H1 (cell line): ENCODE results near the gene DDR1. TPM values are rescaled to one million over a fixed set of nuclear protein-coding genes. Genes with fewer than 3 reads are reported as not detected.
A peak's percentile ranks its signal among the peaks of the same experiment; 100 is the strongest.

Source experiments
- CTCF ChIA-PET: fragments of 300-600 bp; sonication (Branson Sonifier 250); formaldehyde crosslinking; loops from one replicate; lab custom pipeline; 2021; ENCODE audit not compliant: partially characterized antibody; lab: Charles Lee
- POLR2A ChIA-PET: fragments of 300-600 bp; sonication (Branson Sonifier 250); formaldehyde crosslinking; loops from one replicate; lab custom pipeline; 2021; ENCODE audit warnings: inconsistent platforms; ENCODE audit not compliant: partially characterized antibody; lab: Charles Lee
- DNase-seq, 2 experiments: peaks; one replicate each; pipeline versions ENCODE4 v3.0.0 to v3.0.0-alpha.2; 2010 to 2022; ENCODE audit warnings: low spot score in 2 of 2, low read depth in 1 of 2, mixed read lengths in 1 of 2
- FAIRE-seq: peaks from 2 replicates; lab custom pipeline; 2011; peaks lifted over from hg19 to GRCh38; lab: Jason Lieb, UNC
- H2AFZ ChIP-seq: 2 replicates; pipeline ENCODE4 v1.8.1; 2012; ENCODE audit warnings: low read length, inconsistent platforms
- H2AK5ac ChIP-seq: 2 replicates; pipeline ENCODE4 v1.6.1; 2013; ENCODE audit warnings: low read depth, low read length
- H2BK120ac ChIP-seq: replicated peaks from 2 replicates; pipeline ENCODE3; 2013; ENCODE audit warnings: low read depth, low read length, inconsistent platforms
- H2BK12ac ChIP-seq: 2 replicates; pipeline ENCODE4 v1.6.1; 2013; ENCODE audit warnings: low read depth, low read length
- H2BK15ac ChIP-seq: 2 replicates; pipeline ENCODE4 v1.6.1; 2013; ENCODE audit warnings: low read length
- H2BK20ac ChIP-seq: 2 replicates; pipeline ENCODE4 v1.6.1; 2013; ENCODE audit warnings: low read length
- H2BK5ac ChIP-seq: 2 replicates; pipeline ENCODE4 v1.6.1; 2013; ENCODE audit warnings: low read depth, low read length
- H3K14ac ChIP-seq: 2 replicates; pipeline ENCODE4 v1.6.1; 2013; ENCODE audit warnings: inconsistent platforms; ENCODE audit not compliant: insufficient read length
- H3K18ac ChIP-seq: 2 replicates; pipeline ENCODE4 v1.6.1; 2013; ENCODE audit warnings: low read length; ENCODE audit errors: extremely low read depth
- H3K23ac ChIP-seq: 2 replicates; pipeline ENCODE4 v1.6.1; 2013; ENCODE audit warnings: inconsistent platforms; ENCODE audit not compliant: insufficient read length
- H3K23me2 ChIP-seq: 2 replicates; pipeline ENCODE4 v1.6.1; 2013; ENCODE audit warnings: low read depth, low read length
- H3K27ac ChIP-seq: 2 replicates; pipeline ENCODE4 v1.6.1; 2011; ENCODE audit warnings: low read depth, low read length, inconsistent platforms
- H3K27me3 ChIP-seq, 4 experiments: replicated peaks in 1 of 4; 1 replicate in 1 of 4; 2 replicates in 3 of 4; pipeline versions ENCODE4 v1.6.1 to v1.8.1; 2011 to 2013; ENCODE audit warnings: low read length in 3 of 4, mild to moderate bottlenecking in 3 of 4, inconsistent platforms in 2 of 4, mixed read lengths in 2 of 4, moderate library complexity in 1 of 4; ENCODE audit not compliant: control insufficient read depth in 3 of 4, insufficient read depth in 3 of 4; ENCODE audit errors: extremely low read depth in 1 of 4
- H3K36me3 ChIP-seq, 4 experiments: 2 replicates each; pipeline versions ENCODE4 v1.6.1 to v1.8.1; 2011 to 2013; ENCODE audit warnings: mild to moderate bottlenecking in 4 of 4, low read length in 3 of 4, moderate library complexity in 2 of 4, control low read depth in 1 of 4, inconsistent platforms in 1 of 4; ENCODE audit not compliant: insufficient read depth in 4 of 4, control insufficient read depth in 2 of 4
- H3K4ac ChIP-seq: replicated peaks from 2 replicates; pipeline ENCODE3; 2013; ENCODE audit warnings: low read length, low read depth, mixed read lengths, inconsistent platforms; ENCODE audit not compliant: insufficient read length
- H3K4me1 ChIP-seq, 4 experiments: replicated peaks in 1 of 4; 1 replicate in 1 of 4; 2 replicates in 3 of 4; pipeline versions ENCODE4 v1.6.1 to v1.8.1; 2011 to 2013; ENCODE audit warnings: low read length in 3 of 4, inconsistent platforms in 2 of 4, mixed read lengths in 1 of 4; ENCODE audit not compliant: insufficient read depth in 4 of 4, control insufficient read depth in 3 of 4
- H3K4me2 ChIP-seq, 2 experiments: 2 replicates each; pipeline versions ENCODE4 v1.6.1 to v1.8.1; 2011 to 2013; ENCODE audit warnings: low read depth in 2 of 2, low read length in 2 of 2, control low read depth in 1 of 2, inconsistent platforms in 1 of 2, mild to moderate bottlenecking in 1 of 2; ENCODE audit not compliant: insufficient read depth in 1 of 2
- H3K4me3 ChIP-seq, 4 experiments: fragments of 200-600, 300-600 bp in 1 of 4; sonication (generic), shearing (Covaris generic), sonication (Bioruptor Twin) in 1 of 4; 2 replicates each; pipeline versions ENCODE4 v1.5.1 to v1.8.1; 2011 to 2016; ENCODE audit warnings: low read length in 4 of 4, low read depth in 3 of 4, control low read depth in 2 of 4, inconsistent platforms in 2 of 4, mild to moderate bottlenecking in 2 of 4, mixed read lengths in 1 of 4, moderate library complexity in 1 of 4; ENCODE audit not compliant: insufficient read depth in 2 of 4; ENCODE audit errors: extremely low read depth in 1 of 4
- H3K56ac ChIP-seq: replicated peaks from 2 replicates; pipeline ENCODE3; 2013; ENCODE audit warnings: low read depth, mild to moderate bottlenecking, mixed read lengths, low read length, inconsistent platforms; ENCODE audit not compliant: insufficient read length
- H3K79me1 ChIP-seq: 2 replicates; pipeline ENCODE4 v1.6.1; 2013; ENCODE audit warnings: low read depth, low read length, control low read depth
- H3K79me2 ChIP-seq, 2 experiments: 2 replicates each; pipeline versions ENCODE4 v1.6.1 to v1.8.1; 2012 to 2013; ENCODE audit warnings: low read length in 2 of 2, mild to moderate bottlenecking in 2 of 2, inconsistent platforms in 1 of 2; ENCODE audit not compliant: insufficient read depth in 2 of 2, control insufficient read depth in 1 of 2
- H3K9ac ChIP-seq, 4 experiments: replicated peaks in 1 of 4; 1 replicate in 1 of 4; 2 replicates in 3 of 4; pipeline versions ENCODE4 v1.6.1 to v1.8.1; 2011 to 2013; ENCODE audit warnings: low read depth in 3 of 4, low read length in 3 of 4, control low read depth in 2 of 4, mild to moderate bottlenecking in 2 of 4, moderate library complexity in 2 of 4, inconsistent platforms in 1 of 4; ENCODE audit errors: extremely low read depth in 1 of 4
- H3K9me3 ChIP-seq, 2 experiments: 2 replicates each; pipeline versions ENCODE4 v1.6.1 to v1.8.1; 2012 to 2013; ENCODE audit warnings: mild to moderate bottlenecking in 2 of 2, moderate library complexity in 2 of 2, control low read depth in 1 of 2, inconsistent platforms in 1 of 2, low read depth in 1 of 2, low read length in 1 of 2, mixed read lengths in 1 of 2; ENCODE audit not compliant: insufficient read depth in 2 of 2
- H4K20me1 ChIP-seq, 2 experiments: replicated peaks in 1 of 2; 2 replicates each; pipeline versions ENCODE3 to v1.8.1; 2011 to 2013; ENCODE audit warnings: inconsistent platforms in 2 of 2, low read length in 2 of 2, mild to moderate bottlenecking in 1 of 2; ENCODE audit not compliant: insufficient read depth in 2 of 2, control insufficient read depth in 1 of 2
- H4K5ac ChIP-seq: 2 replicates; pipeline ENCODE4 v1.6.1; 2013; ENCODE audit warnings: low read length, low read depth, mixed read lengths, inconsistent platforms; ENCODE audit not compliant: insufficient read length
- H4K8ac ChIP-seq: 2 replicates; pipeline ENCODE4 v1.8.0; 2013; ENCODE audit warnings: mild to moderate bottlenecking, moderate library complexity, low read length, inconsistent platforms; ENCODE audit not compliant: insufficient read depth; ENCODE audit errors: extremely low read depth
- H4K91ac ChIP-seq: replicated peaks from 2 replicates; pipeline ENCODE3; 2013; ENCODE audit warnings: low read length, mixed read lengths, inconsistent platforms; ENCODE audit not compliant: insufficient read length
- BRCA1 ChIP-seq: IDR thresholded peaks from 2 replicates; pipeline ENCODE4 v1.6.1; 2012; ENCODE audit warnings: low read depth, low read length, improper control_type of control experiment
- POLR2AphosphoS5 ChIP-seq: IDR thresholded peaks from 2 replicates; pipeline ENCODE4 v1.6.1; 2011; ENCODE audit warnings: low read depth, low read length
- SP4 ChIP-seq: IDR thresholded peaks from 2 replicates; pipeline ENCODE4 v1.6.1; 2012; ENCODE audit warnings: low read length, inconsistent platforms
- WGBS, 2 experiments: shearing (Covaris generic) in 1 of 2; methylation state at CpG; one replicate each; pipeline versions ENCODE4 v1.1.6 to v1.1.7; 2013 to 2015; ENCODE audit warnings: low lambda C conversion rate in 2 of 2, mixed read lengths in 2 of 2, inconsistent platforms in 1 of 2, low coverage in 1 of 2, missing lambda C conversion rate in 1 of 2; ENCODE audit not compliant: insufficient replicate concordance in 2 of 2, insufficient coverage in 1 of 2, insufficient read length in 1 of 2; ENCODE audit errors: extremely low coverage in 1 of 2, missing lambda C conversion rate in 1 of 2; 5-methylcytosine and 5-hydroxymethylcytosine counted together
- polyA plus RNA-seq, 7 experiments: library from polyadenylated mRNA; depleted of rRNA in 3 of 7; stranded (reverse) in 5 of 7; unstranded in 2 of 7; fragments of >200 nt in 5 of 7; fragments of 200-250 nt in 2 of 7; gene quantifications; 1 replicate in 5 of 7; 2 replicates in 1 of 7; 4 replicates in 1 of 7; pipeline versions ENCODE4 v1.2.1 to v1.2.3, GENCODE V29; 2011 to 2013; ENCODE audit warnings: missing spikeins in 2 of 7, mixed read lengths in 2 of 7
- total RNA-seq: library from RNA; stranded (reverse); fragmentation: NEBNext Ultra II Directional; extraction: Animal tissue kit (Norgen Biotek cat#: 25700); gene quantifications from 2 replicates; pipeline ENCODE4 v1.2.1, GENCODE V29; 2021

Gene DDR1
- total and polyA plus RNA-seq, 2 of the 8 experiments (the other 6 are each of a cell fraction or from before 2014, with no cell fraction given), result 99.4 to 181 TPM

DNA sequence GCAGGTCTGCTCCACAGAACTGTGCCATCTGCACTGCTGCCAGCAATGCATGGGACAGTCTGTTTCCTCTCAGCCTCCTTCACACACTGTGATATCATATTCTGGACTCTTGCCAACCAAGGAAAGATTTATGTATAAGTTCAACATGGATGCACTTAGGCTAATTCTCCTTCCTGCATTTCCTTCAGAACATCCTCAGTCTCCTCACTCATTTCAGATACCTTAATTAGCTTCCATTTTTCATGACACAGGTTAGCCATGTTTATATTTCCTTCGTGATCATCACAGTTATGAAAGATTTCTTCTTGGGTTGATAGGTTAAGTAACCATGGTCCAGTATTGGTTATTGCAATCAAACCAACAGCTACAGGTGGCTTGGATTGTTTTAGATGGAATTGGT, 46.4 kb upstream of the DDR1 start:
- TF ChIP-seq POLR2AphosphoS5 (peak; percentile 71; the same call in 1 of the 2 replicates), BRCA1 (no peak), SP4 (no peak)
- FAIRE-seq, result no peak

More for the DNA sequence above, 46.4 kb upstream of the DDR1 start:
- Histone ChIP-seq H2BK15ac (0 out of 2 replicates have a peak overlapping the region, but pooled peaks have one; percentile 84), H3K23me2 (no peaks in the 10 kb centered on the region), H2AK5ac (peak overlapping the region; percentile 77; the same call in 1 of the 2 replicates), H4K91ac (peak overlapping the region; percentile 79), H2BK20ac (peak overlapping the region; percentile 49; the same call in 1 of the 2 replicates), H3K9ac (no peak overlapping the region), H3K79me1 (no peaks in the 10 kb centered on the region), H3K14ac (no peak overlapping the region), H4K8ac (no peak overlapping the region), H4K5ac (no peak overlapping the region), H2BK120ac (no peak overlapping the region), H3K4me2 (no peak overlapping the region), H3K18ac (peak overlapping the region; percentile 64; the same call in 1 of the 2 replicates), H4K20me1 (no peaks in the 10 kb centered on the region), H3K27ac (no peak overlapping the region), H2AFZ (no peak overlapping the region), H3K4me1 (peaks cover 0 to 5% (median under 1%) of the 10 kb centered on the region in 4 experiments; a peak in 1 of 7 replicates), H2BK12ac (peak overlapping the region; percentile 89; the same call in 1 of the 2 replicates), H3K36me3 (peaks cover 3 to 51% (median 26%) of the 10 kb centered on the region in 4 experiments; a peak in 7 of 8 replicates), H2BK5ac (no peak overlapping the region), H3K9me3 (peaks cover 8 to 13% of the 10 kb centered on the region in 2 experiments), H3K23ac (no peak overlapping the region), H3K27me3 (no peaks in the 10 kb centered on the region), H3K4ac (no peak overlapping the region), H3K56ac (no peak overlapping the region), H3K4me3 (no peak overlapping the region), H3K79me2 (0 out of 4 replicates have a peak, but pooled peaks cover 0 to 2% of the 10 kb centered on the region in 2 experiments)
- no peak for DNase-seq
- POLR2A ChIA-PET, result interaction anchor here (1.4 to 27.8 kb wide), 5 partner anchors 7 to 117 kb away, joined by 3 to 452 read pairs (median 7); partner anchors contain the start of gene DDR1
- CTCF ChIA-PET, result interaction anchor here (0.8 to 23.9 kb wide), 3 partner anchors 11 to 250 kb away, joined by 3 to 610 read pairs (median 220); partner anchors contain the start of gene DDR1
- 4% methylated on average over 1 of the region's 1 CpG; no CpG with 5 or more reads in 1 of the 2 experiments for WGBS, 2 experiments
